ENCODE measurements around the gene BRPF1.

- TF ChIP-seq EZH2 (IDR thresholded peaks at IDR 0.05; ENCODE audit: low read depth, unreplicated experiment) (no peak), CTCF (conservative IDR thresholded peaks at IDR 0.05; ENCODE audit: low read depth in 2 of 2) (no peak), POLR2AphosphoS5 (IDR thresholded peaks at IDR 0.05; ENCODE audit: low read depth) (no peak), NANOG (IDR thresholded peaks at IDR 0.05; ENCODE audit: borderline replicate concordance) (no peak), EZH2phosphoT487 (IDR thresholded peaks at IDR 0.05; ENCODE audit: unreplicated experiment) (no peak), JUNB (IDR thresholded peaks at IDR 0.05; ENCODE audit: unreplicated experiment) (no peak), CREB1 (CRISPR knock-in tag; IDR thresholded peaks at IDR 0.05; ENCODE audit: low read depth) (no peak), ZNF114 (CRISPR knock-in tag; IDR thresholded peaks at IDR 0.05) (no peak)
- TF ChIP-seq, protein P1, sequence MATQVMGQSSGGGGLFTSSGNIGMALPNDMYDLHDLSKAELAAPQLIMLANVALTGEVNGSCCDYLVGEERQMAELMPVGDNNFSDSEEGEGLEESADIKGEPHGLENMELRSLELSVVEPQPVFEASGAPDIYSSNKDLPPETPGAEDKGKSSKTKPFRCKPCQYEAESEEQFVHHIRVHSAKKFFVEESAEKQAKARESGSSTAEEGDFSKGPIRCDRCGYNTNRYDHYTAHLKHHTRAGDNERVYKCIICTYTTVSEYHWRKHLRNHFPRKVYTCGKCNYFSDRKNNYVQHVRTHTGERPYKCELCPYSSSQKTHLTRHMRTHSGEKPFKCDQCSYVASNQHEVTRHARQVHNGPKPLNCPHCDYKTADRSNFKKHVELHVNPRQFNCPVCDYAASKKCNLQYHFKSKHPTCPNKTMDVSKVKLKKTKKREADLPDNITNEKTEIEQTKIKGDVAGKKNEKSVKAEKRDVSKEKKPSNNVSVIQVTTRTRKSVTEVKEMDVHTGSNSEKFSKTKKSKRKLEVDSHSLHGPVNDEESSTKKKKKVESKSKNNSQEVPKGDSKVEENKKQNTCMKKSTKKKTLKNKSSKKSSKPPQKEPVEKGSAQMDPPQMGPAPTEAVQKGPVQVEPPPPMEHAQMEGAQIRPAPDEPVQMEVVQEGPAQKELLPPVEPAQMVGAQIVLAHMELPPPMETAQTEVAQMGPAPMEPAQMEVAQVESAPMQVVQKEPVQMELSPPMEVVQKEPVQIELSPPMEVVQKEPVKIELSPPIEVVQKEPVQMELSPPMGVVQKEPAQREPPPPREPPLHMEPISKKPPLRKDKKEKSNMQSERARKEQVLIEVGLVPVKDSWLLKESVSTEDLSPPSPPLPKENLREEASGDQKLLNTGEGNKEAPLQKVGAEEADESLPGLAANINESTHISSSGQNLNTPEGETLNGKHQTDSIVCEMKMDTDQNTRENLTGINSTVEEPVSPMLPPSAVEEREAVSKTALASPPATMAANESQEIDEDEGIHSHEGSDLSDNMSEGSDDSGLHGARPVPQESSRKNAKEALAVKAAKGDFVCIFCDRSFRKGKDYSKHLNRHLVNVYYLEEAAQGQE (IDR thresholded peaks at IDR 0.05; ENCODE audit: unreplicated experiment) = no peak
Observed at GRCh38 chr3:9757427-9757826, 25.9 kb downstream of the BRPF1 start.
